Erythroblast (primary cell): ENCODE results near the gene COL12A1.

Source experiments
- DNase-seq, 2 experiments: peaks; one replicate each; lab custom pipeline; 2025; lab: John Stamatoyannopoulos, UW
- GATA1 ChIP-seq: IDR thresholded peaks from 2 replicates; pipeline ENCODE4 v1.6.1; 2011; ENCODE audit warnings: low read depth, mild to moderate bottlenecking, control low read depth, low read length, moderate library complexity
- POLR2A ChIP-seq: IDR thresholded peaks from 2 replicates; pipeline ENCODE4 v1.6.1; 2011; ENCODE audit warnings: mild to moderate bottlenecking, low read length

COL12A1 gene

DNA sequence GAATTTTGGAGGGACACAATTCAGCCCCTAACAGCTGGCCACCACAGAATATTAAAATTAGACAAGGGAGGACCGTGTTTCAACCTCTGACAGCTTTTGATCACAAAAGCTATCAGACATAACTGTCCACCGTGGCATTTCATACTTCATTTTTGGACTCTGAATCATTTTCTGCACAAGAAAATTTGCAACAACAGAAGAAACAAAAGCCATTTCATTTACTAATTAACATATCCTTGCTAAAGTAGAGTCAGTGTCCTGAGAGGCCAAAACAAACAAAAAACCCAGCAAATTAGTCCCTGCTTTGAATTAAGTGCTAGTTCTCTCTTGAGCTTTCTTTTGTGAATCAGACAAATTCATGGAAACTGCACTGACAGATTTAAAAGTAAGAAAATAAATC is 17.6 kb upstream of the COL12A1 start:
- no peak for TF ChIP-seq GATA1
- no peak for TF ChIP-seq POLR2A

DNA sequence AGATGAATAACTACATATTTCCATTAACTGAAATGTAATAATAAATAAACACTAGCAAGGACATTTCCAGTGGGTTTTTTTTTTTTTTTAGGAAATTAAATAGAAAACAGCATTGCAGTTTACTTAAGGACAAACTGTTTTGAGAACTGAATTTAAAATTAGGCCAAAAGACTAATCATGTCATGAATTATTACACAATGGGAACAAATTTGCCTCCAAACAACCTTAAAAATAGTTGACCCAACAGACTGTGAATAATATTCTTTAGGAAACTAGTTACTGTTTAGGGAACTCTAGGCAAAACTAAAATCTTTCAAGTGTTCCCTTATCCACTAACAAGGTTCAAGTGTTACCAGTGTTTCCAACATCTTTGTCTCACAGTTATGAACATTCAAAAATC is 16.4 kb upstream of the COL12A1 start:
- DNase-seq, result no peak
- no peak for TF ChIP-seq POLR2A
- no peak for TF ChIP-seq GATA1

More for the DNA sequence above, 17.6 kb upstream of the COL12A1 start:
- DNase-seq, result no peak

- TF ChIP-seq POLR2A, result no peak
- TF ChIP-seq GATA1, result no peak
- no peak for DNase-seq
These were observed 15.3 kb upstream of the COL12A1 start for GRCh38 chr6:75221116-75221515.

DNA sequence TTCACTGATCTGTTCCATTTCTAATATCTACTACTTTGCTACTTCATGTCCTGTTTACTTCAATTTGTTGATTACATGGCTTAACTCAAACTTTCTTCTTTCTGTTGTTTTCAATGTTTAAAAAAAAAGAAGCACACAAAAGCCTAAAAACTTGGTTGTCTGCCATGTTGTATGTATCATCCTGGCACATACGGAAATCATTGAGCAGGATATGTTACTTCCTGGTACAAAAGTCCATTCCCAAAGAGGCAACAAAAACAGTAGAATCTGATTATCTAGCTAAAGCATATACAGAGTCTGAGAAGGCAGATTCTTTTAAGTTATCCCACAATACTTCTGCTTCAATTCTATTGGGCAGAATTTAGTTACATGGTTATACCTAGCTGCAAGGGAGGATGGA is 14.5 kb upstream of the COL12A1 start:
- no peak for TF ChIP-seq POLR2A
- TF ChIP-seq GATA1, result no peak
- no peak for DNase-seq

DNA sequence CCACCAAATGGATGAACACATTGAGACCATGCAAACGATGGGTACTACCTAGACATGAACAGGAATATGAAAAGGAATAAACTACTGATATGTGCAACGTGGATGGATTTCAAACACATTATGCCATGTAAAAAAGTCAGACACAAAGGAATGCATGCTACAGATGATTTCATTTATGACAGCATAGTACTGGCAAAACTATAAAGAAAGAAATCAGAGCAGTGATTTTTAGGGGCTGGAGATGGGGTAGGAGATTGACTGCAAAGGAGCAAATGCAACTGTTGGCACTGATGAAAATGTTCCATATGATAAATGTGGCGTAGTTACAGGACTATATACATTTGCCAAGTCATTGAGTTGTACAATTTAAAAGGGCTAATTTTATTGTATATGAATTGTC is 13.4 kb upstream of the COL12A1 start:
- TF ChIP-seq GATA1 (no peak), POLR2A (no peak)
- DNase-seq, result no peak

GRCh38 chr6:75217193-75217592 is 11.3 kb upstream of the COL12A1 start:
- TF ChIP-seq GATA1 (no peak), POLR2A (no peak)
- DNase-seq, result no peak

DNA sequence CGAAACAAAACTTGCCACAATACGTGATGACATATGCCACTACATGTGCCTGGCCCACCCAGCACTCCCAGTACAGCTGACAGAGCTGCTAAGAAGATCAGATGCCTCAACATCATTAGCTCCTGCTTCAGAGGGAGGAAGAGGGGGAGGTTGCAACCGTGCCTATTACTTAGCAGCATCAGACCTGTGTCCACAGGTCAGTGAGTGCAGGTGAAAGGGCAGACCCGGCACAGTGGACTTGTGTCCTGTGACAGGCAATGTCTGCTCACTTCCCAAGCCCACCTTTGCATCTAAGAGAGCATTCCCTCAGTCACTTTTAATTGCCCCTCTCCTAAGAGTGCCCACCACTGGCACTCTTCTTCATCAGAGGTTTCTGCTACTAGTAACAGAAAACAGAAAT is 9.4 kb upstream of the COL12A1 start:
- TF ChIP-seq GATA1, result no peak
- TF ChIP-seq POLR2A, result no peak
- DNase-seq, result no peak

DNA sequence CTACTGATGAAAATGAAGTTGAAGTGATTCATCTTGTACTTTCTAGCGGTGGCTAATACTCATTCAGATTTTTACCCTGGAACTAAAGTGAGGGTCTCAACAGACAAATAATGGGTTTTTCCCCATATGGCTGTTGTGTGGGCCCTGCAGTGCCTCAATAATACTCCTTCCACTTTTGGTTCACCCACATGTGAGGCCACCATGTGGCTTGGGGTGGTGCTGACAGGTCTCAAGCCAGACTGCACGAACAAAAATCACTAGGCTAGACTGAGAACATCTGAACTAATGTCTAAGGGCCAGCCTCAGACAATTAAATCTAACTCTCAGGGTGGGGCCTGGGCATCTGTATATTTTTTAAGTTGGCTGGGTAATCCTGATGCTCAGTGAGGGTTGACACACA is 7.9 kb upstream of the COL12A1 start:
- DNase-seq, result no peak
- TF ChIP-seq GATA1 (no peak), POLR2A (no peak)

DNA sequence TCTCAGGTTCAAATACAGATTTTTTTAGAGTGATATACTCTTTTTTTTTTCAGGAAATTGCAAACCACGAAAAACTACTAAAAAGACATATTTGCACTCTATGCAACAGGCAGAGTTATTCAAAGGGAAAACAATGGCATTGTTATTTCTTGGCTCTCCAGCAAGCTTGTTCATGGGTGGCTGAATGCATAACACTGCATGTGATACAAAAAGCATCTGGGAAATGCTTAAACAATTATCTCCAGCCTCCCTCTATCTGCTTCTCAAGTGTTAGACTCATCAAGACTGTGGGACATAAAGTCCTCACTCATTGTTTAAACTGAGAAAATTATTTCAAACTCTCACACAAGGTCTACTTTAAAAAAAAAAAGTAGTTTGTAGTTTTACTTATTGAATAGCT is 7.3 kb upstream of the COL12A1 start:
- no peak for TF ChIP-seq GATA1
- no peak for TF ChIP-seq POLR2A
- no peak for DNase-seq

DNA sequence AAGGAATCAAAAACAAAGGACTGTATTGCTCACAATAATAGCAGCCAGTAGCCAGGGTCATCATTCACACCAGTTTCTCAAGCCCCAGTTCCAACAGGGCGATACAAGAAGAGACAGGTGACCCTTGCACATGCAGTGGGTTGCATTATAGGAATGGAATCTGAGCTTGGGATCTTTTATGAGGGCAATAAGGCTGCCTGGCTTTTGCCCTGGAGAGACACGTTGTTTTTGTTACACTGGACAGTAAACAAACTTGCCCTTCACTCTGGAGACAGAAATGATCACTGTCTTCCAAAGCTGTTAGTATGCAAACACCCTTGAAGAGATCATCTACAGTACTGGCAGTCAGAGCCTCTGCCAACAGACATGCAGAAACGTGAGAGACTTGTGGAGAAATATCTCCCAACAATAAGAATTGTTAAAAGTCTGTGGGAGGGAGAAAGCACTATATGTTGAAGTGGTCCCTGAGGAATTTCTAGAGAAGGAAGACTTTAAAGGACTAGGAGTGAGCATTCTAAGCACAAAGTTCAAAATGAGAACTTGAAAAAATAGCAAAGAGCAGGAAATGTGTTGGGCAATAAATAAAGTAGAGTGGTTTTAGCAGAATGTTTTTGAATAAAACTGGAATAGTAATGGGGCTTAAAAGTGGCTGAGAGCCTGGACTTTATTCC is 6.2 kb upstream of the COL12A1 start:
- no peak for TF ChIP-seq GATA1
- TF ChIP-seq POLR2A, result no peak
- DNase-seq, result no peak

DNA sequence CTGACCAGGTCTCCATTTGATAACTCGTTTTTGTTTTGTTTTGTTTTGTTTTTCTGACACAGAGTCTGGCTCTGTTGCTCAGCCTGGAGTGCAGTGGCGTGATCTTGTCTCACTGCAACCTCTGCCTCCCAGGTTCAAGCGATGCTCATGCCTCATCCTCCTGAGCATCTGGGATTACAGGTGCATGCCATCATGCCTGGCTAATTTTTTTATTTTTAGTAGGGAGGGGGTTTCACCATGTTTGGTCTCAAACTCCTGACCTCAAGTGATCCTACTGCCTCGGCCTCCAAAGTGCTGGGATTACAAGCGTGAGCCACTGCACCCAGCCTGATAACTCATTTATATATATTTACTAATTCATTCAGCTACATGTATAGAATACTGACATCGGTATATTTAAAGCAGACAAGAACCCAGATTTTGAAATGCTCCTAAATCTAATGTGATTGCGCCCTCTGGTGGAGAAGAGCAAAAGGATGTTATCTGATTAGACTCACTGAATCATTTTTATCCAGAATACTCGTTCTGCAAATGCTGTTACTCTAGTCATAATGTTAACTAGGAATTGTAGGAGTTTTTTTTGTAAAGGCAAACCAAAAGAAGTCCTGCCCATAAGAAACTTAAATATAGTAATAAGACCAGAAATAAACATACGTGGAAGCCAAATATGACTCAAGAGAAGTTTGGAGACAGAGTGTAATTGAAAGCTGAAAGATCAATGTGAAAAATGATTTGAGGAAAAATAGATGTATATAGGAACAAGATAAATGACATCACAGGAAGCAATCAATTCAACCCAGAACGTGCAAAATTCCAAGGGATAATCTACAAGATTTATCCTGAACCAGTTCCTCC is 5.3 kb upstream of the COL12A1 start:
- peak; percentile 68 to 81 for DNase-seq
- TF ChIP-seq GATA1, result no peak
- no peak for TF ChIP-seq POLR2A

DNA sequence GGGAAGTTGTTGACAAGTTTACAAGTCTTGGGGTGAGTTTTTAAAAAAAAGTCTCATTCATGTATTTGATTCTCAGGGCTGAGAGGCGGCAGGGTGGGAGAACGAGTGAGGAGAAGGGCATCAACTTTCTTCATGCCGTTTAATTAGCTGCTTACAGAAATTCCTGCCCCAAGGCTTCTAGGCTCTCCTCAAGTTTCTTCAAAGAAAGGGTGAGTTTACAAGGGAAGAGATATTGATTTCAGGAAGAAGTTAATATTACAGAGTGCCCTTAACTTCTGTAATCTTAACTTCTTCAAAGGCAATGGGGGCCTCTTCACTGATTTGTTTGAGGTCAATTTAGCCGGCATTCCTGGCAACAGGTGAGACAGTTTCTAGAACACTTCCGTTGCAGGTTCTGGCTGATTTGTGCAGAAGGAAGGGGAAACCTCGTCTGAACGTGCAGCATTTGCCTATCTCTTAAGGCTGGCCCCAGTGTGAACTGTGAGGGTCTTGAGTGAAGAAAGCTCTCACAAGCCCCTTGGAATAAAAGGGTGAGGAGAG is 3.4 kb upstream of the COL12A1 start:
- no peak for TF ChIP-seq GATA1
- TF ChIP-seq POLR2A, result no peak
- no peak for DNase-seq

GRCh38 chr6:75208298-75209183 is 2.7 kb upstream of the COL12A1 start:
- peak; percentile 63 to 79 for DNase-seq
- TF ChIP-seq GATA1 (no peak), POLR2A (no peak)
